Neutrophil (primary cell): Measurements from ENCODE around the gene ADGRV1.

ENCODE experiments used
- H3K27ac ChIP-seq: fragments of 200-600 bp; sonication (generic); 2 replicates; pipeline ENCODE4 v1.5.1; 2016; ENCODE audit warnings: mild to moderate bottlenecking, moderate library complexity
- H3K27me3 ChIP-seq: fragments of 200-600 bp; sonication (generic); 2 replicates; pipeline ENCODE4 v1.6.0; 2016; ENCODE audit warnings: mild to moderate bottlenecking
- H3K36me3 ChIP-seq: fragments of 200-600 bp; sonication (generic); 2 replicates; pipeline ENCODE4 v1.5.1; 2017
- H3K4me1 ChIP-seq, 2 experiments: fragments of 200-600 bp in 1 of 2; sonication (generic) in 1 of 2; 1 replicate in 1 of 2; 2 replicates in 1 of 2; pipeline versions ENCODE4 v1.5.1 to v1.6.1; 2013 to 2016; ENCODE audit warnings: low read depth in 1 of 2, low read length in 1 of 2, mild to moderate bottlenecking in 1 of 2, moderate library complexity in 1 of 2; ENCODE audit not compliant: control insufficient read depth in 1 of 2, insufficient read depth in 1 of 2
- H3K4me3 ChIP-seq, 2 experiments: fragments of 200-600 bp in 1 of 2; sonication (generic) in 1 of 2; 1 replicate in 1 of 2; 2 replicates in 1 of 2; pipeline ENCODE4 v1.5.1; 2013 to 2016; ENCODE audit warnings: low read depth in 1 of 2, low read length in 1 of 2, mild to moderate bottlenecking in 1 of 2, moderate library complexity in 1 of 2
- H3K9me3 ChIP-seq: fragments of 200-600 bp; sonication (generic); 2 replicates; pipeline ENCODE4 v1.5.1; 2016
- TF ChIP-seq, protein P1 (sequence below): fragments of 200-600 bp; sonication (generic); IDR thresholded peaks from 2 replicates; pipeline ENCODE4 v1.5.1; 2016; ENCODE audit warnings: antibody characterized with exemption

The ADGRV1 gene

GRCh38 chr5:91022518-91022917, 463.9 kb downstream of the ADGRV1 start:
- H3K27me3 ChIP-seq = no peaks in the 10 kb centered on the region
- TF ChIP-seq, protein P1, sequence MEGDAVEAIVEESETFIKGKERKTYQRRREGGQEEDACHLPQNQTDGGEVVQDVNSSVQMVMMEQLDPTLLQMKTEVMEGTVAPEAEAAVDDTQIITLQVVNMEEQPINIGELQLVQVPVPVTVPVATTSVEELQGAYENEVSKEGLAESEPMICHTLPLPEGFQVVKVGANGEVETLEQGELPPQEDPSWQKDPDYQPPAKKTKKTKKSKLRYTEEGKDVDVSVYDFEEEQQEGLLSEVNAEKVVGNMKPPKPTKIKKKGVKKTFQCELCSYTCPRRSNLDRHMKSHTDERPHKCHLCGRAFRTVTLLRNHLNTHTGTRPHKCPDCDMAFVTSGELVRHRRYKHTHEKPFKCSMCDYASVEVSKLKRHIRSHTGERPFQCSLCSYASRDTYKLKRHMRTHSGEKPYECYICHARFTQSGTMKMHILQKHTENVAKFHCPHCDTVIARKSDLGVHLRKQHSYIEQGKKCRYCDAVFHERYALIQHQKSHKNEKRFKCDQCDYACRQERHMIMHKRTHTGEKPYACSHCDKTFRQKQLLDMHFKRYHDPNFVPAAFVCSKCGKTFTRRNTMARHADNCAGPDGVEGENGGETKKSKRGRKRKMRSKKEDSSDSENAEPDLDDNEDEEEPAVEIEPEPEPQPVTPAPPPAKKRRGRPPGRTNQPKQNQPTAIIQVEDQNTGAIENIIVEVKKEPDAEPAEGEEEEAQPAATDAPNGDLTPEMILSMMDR = no peak
- H3K9me3 ChIP-seq = no peaks in the 10 kb centered on the region
- no peak overlapping the region for H3K4me3 ChIP-seq
- H3K27ac ChIP-seq = no peak overlapping the region
- no peaks in the 10 kb centered on the region for H3K36me3 ChIP-seq
- H3K4me1 ChIP-seq = no peaks in the 10 kb centered on the region

DNA sequence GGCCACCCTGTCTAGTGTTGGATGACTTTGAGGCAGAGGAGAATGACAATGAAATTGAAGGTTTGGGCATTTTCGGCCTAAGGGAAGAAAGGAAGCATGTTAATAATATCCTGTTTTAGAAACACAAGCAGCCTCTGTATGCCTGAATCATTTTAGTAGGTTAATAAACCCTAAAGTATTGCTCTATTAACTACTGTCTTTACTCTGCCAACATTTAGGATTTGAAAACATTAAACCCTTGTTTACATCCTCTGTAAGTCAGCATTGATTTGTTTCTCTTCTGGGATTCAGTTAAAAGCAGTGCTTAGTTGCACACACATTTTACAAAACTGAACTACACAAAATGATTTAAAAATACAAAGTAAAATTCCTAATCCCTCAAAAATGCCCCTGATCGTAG, 465.6 kb downstream of the ADGRV1 start:
- Histone ChIP-seq H3K4me1 (no peaks in the 10 kb centered on the region), H3K27ac (no peak overlapping the region), H3K27me3 (no peaks in the 10 kb centered on the region), H3K4me3 (no peak overlapping the region), H3K9me3 (no peaks in the 10 kb centered on the region), H3K36me3 (no peaks in the 10 kb centered on the region)
- TF ChIP-seq, protein P1 = no peak

- Histone ChIP-seq H3K27ac (no peak overlapping the region), H3K36me3 (no peaks in the 10 kb centered on the region), H3K4me1 (no peaks in the 10 kb centered on the region), H3K4me3 (no peak overlapping the region), H3K27me3 (no peaks in the 10 kb centered on the region), H3K9me3 (no peaks in the 10 kb centered on the region)
- TF ChIP-seq, protein P1 = no peak
These were observed 466.1 kb downstream of the ADGRV1 start for GRCh38 chr5:91024727-91025126.

- Histone ChIP-seq H3K4me1 (no peaks in the 10 kb centered on the region), H3K27me3 (no peaks in the 10 kb centered on the region)
These were observed 466.9 kb downstream of the ADGRV1 start for GRCh38 chr5:91025449-91025848.

DNA sequence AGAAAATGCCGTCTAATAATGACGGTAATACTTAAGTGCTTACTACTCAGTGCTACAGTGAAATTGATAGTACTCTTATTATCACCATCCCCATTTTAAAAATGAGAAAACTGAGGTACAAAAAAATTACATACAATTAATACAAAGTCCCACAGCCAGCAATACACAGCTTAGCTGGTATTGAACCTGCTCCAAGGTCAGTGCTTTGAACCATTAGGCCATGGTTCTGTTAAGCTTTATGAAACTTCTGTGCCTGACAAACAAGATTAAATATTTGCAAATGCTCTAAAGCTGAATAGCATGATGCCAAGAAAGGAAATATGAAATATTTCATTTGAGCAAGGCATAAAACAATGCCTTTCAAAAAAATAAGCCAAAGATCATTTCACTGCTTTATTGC, 467.4 kb downstream of the ADGRV1 start:
- H3K36me3 ChIP-seq = no peaks in the 10 kb centered on the region
- no peaks in the 10 kb centered on the region for H3K27me3 ChIP-seq
- no peak overlapping the region for H3K4me3 ChIP-seq
- TF ChIP-seq, protein P1 = no peak
- H3K27ac ChIP-seq = no peak overlapping the region
- no peaks in the 10 kb centered on the region for H3K9me3 ChIP-seq
- no peaks in the 10 kb centered on the region for H3K4me1 ChIP-seq

More at GRCh38 chr5:91025449-91025848, 466.9 kb downstream of the ADGRV1 start:
- Histone ChIP-seq H3K27ac (no peak overlapping the region), H3K9me3 (no peaks in the 10 kb centered on the region), H3K4me3 (no peak overlapping the region), H3K36me3 (no peaks in the 10 kb centered on the region)
- TF ChIP-seq, protein P1 = no peak

DNA sequence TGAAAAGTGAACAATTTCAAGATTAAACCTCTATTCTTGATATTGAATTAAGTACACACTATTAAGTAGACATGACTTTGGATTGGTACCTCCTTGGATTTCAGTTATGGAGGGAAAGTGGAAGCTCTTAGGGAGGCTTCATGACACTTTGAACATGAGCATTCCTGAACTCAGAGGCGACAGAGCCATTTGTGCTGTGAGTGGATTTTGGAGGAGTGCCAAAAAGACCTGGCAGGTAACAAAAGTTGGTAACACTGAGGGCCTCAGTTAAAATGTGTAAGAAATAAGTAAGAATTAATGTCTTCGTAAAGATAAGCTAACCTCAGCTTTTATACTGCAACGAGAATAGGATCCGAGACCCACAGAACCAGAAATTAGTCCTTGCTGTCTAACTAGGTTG, 467.9 kb downstream of the ADGRV1 start:
- Histone ChIP-seq H3K4me1 (no peaks in the 10 kb centered on the region), H3K4me3 (no peak overlapping the region), H3K9me3 (no peaks in the 10 kb centered on the region), H3K36me3 (no peaks in the 10 kb centered on the region), H3K27ac (no peak overlapping the region), H3K27me3 (no peaks in the 10 kb centered on the region)
- TF ChIP-seq, protein P1 = no peak
